Left ventricle myocardium inferior (tissue), 1 donor: ENCODE data around the gene NCBP3. TPM values are rescaled to one million over a fixed set of nuclear protein-coding genes. Genes with fewer than 3 reads are reported as not detected.

Experiments
- DNase-seq: peaks from one replicate; pipeline ENCODE4 v3.0.0-alpha.2; 2020
- H3K27ac ChIP-seq: fragments of 200-600 bp; replicated peaks from 2 replicates; pipeline ENCODE4 v1.8.0; 2021
- H3K27me3 ChIP-seq: fragments of 200-600 bp; 2 replicates; pipeline ENCODE4 v1.8.0; 2021; ENCODE audit warnings: low read depth
- H3K36me3 ChIP-seq: fragments of 200-600 bp; 2 replicates; pipeline ENCODE4 v1.8.0; 2021
- H3K4me1 ChIP-seq: fragments of 200-600 bp; 2 replicates; pipeline ENCODE4 v1.8.0; 2021
- H3K4me3 ChIP-seq: fragments of 200-600 bp; 2 replicates; pipeline ENCODE4 v1.8.0; 2021; ENCODE audit warnings: mild to moderate bottlenecking, moderate library complexity
- H3K9me3 ChIP-seq: fragments of 200-600 bp; replicated peaks from 2 replicates; pipeline ENCODE4 v1.8.0; 2021
- CTCF ChIP-seq: fragments of 200-600 bp; IDR thresholded peaks from 2 replicates; pipeline ENCODE4 v1.8.0; 2021; ENCODE audit warnings: antibody characterized with exemption, mild to moderate bottlenecking, borderline replicate concordance
- intact Hi-C: fragments of 100-400 bp; cut with micrococcal nuclease; formaldehyde crosslinking; loops from one replicate; pipeline ENCODE4 v1.11.0; 2022
- total RNA-seq: library from RNA; stranded (reverse); fragmentation: NEBNext Ultra II Directional; extraction: Animal tissue kit (Norgen Biotek cat#: 25700); gene quantifications from one replicate; pipeline ENCODE4 v1.2.1, GENCODE V29; 2021
- donor health status: DM: no; HTN: yes; CAD: no; lungs with severe emphysema.

The NCBP3 gene
- total RNA-seq, 1 donor from 2014 or later = 18.2 TPM

GRCh38 chr17:3886776-3887175, 40.7 kb upstream of the NCBP3 start:
- peaks cover 67% of the 10 kb centered on the region for H3K4me1 ChIP-seq
- peak overlapping the region; percentile 82 for H3K27ac ChIP-seq
- no peak for TF ChIP-seq CTCF
- intact Hi-C loops = no loop called here
- no peak for DNase-seq
- no peak overlapping the region for H3K4me3 ChIP-seq
- H3K36me3 ChIP-seq = peaks cover 21% of the 10 kb centered on the region
- H3K9me3 ChIP-seq = no peaks in the 10 kb centered on the region
- H3K27me3 ChIP-seq = no peaks in the 10 kb centered on the region

- DNase-seq = no peak
- Histone ChIP-seq H3K27me3 (no peaks in the 10 kb centered on the region), H3K4me3 (no peak overlapping the region), H3K36me3 (peaks cover 21% of the 10 kb centered on the region), H3K4me1 (peaks cover 59% of the 10 kb centered on the region), H3K27ac (no peak overlapping the region), H3K9me3 (no peaks in the 10 kb centered on the region)
- intact Hi-C loops = no loop called here
- no peak for TF ChIP-seq CTCF
These were observed 39.9 kb upstream of the NCBP3 start for GRCh38 chr17:3885970-3886369.

- no peak for TF ChIP-seq CTCF
- peaks cover 52% of the 10 kb centered on the region for H3K4me1 ChIP-seq
- no peak for DNase-seq
- intact Hi-C loops = no loop called here
- peaks cover 21% of the 10 kb centered on the region for H3K36me3 ChIP-seq
- H3K27ac ChIP-seq = no peak overlapping the region
- no peak overlapping the region for H3K4me3 ChIP-seq
- H3K27me3 ChIP-seq = no peaks in the 10 kb centered on the region
- H3K9me3 ChIP-seq = no peaks in the 10 kb centered on the region
These were observed 39.2 kb upstream of the NCBP3 start for GRCh38 chr17:3885271-3885670.

GRCh38 chr17:3884188-3884587, 38.1 kb upstream of the NCBP3 start:
- H3K4me1 ChIP-seq = peaks cover 47% of the 10 kb centered on the region
- no peak for DNase-seq
- TF ChIP-seq CTCF = no peak

DNA sequence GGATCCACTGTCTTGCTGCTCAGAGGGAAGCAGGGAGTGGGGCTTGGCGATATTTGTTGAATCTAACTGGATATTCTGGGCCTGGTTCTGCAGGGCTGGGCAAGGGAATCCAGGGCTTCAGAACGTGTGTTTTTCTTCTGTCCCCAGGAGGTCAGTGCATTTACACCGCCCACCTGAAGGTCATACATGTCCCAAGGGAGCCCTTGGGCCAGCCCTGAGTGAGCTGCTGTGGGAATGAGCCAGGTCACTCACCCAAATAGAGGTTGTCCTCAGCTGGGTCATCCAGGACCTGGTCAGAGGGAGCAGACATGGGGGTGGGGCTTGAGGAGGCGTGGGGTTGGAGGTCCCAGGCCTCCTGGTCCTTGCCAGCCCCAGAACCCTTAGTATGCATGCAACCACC, 36.2 kb upstream of the NCBP3 start:
- Histone ChIP-seq H3K27me3 (no peaks in the 10 kb centered on the region), H3K4me3 (no peak overlapping the region), H3K27ac (no peak overlapping the region), H3K4me1 (peaks cover 34% of the 10 kb centered on the region), H3K36me3 (peaks cover 21% of the 10 kb centered on the region), H3K9me3 (no peaks in the 10 kb centered on the region)
- TF ChIP-seq CTCF = no peak
- DNase-seq = no peak
- intact Hi-C loops = no loop called here

More at GRCh38 chr17:3884188-3884587, 38.1 kb upstream of the NCBP3 start:
- Histone ChIP-seq H3K27me3 (no peaks in the 10 kb centered on the region), H3K9me3 (no peaks in the 10 kb centered on the region), H3K27ac (no peak overlapping the region), H3K4me3 (no peak overlapping the region), H3K36me3 (peaks cover 21% of the 10 kb centered on the region)
- intact Hi-C loops = no loop called here

DNA sequence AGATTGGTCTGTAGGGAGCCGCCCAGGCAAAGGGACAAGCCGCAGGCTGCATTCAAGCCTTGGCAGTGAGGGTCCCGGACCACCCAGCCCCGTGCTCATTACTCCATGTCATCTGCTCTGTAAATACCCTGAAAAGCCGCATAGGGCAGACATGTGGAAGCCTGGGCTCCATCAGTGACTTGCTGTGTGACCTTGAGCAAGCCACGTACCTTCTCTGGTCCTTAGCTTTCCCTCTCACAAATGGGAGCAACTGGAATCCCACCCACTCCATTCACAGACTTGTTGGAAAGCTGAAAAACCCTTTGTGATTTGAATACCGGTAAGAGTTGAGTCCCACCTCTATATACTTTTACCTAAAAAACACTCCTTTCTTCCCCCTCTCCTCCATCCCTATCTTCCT, 34.9 kb upstream of the NCBP3 start:
- Histone ChIP-seq H3K27ac (no peak overlapping the region), H3K36me3 (peaks cover 25% of the 10 kb centered on the region), H3K4me3 (no peak overlapping the region), H3K27me3 (no peaks in the 10 kb centered on the region), H3K9me3 (no peaks in the 10 kb centered on the region), H3K4me1 (peaks cover 23% of the 10 kb centered on the region)
- intact Hi-C loops = no loop called here
- DNase-seq = no peak
- no peak for TF ChIP-seq CTCF
